HepG2 (cell line): ENCODE data around the gene ZNF777. TPM values are rescaled to one million over a fixed set of nuclear protein-coding genes. Genes with fewer than 3 reads are reported as not detected.

Experiments used
- CHCHD3 ChIP-seq: sonication (generic); formaldehyde crosslinking; IDR thresholded peaks from 2 replicates; pipeline ENCODE4 v1.8.0; 2022; ENCODE audit warnings: mild to moderate bottlenecking, missing genetic modification reagents, moderate library complexity
- GFI1 ChIP-seq: sonication (generic); formaldehyde crosslinking; IDR thresholded peaks from 2 replicates; pipeline ENCODE4 v1.5.0; 2020; ENCODE audit warnings: missing genetic modification reagents, mild to moderate bottlenecking, borderline replicate concordance
- HOXA5 ChIP-seq: sonication (generic); formaldehyde crosslinking; IDR thresholded peaks from 2 replicates; pipeline ENCODE4 v1.4.0; 2020; ENCODE audit warnings: missing genetic modification reagents
- IRX3 ChIP-seq: sonication (generic); formaldehyde crosslinking; IDR thresholded peaks from 2 replicates; pipeline ENCODE4 v1.8.1; 2023; ENCODE audit warnings: mild to moderate bottlenecking, low read depth, missing genetic modification reagents, borderline replicate concordance
- MEIS1 ChIP-seq: sonication (generic); formaldehyde crosslinking; IDR thresholded peaks from 2 replicates; pipeline ENCODE4 v1.9.0; 2021; ENCODE audit warnings: mild to moderate bottlenecking, missing genetic modification reagents, moderate library complexity, borderline replicate concordance
- NONO ChIP-seq, 2 experiments: fragments of 450-650 bp in 1 of 2; sonication (generic) in 1 of 2; formaldehyde crosslinking in 1 of 2; IDR thresholded peaks in 1 of 2; conservative IDR thresholded peaks in 1 of 2; 2 replicates each; pipeline versions ENCODE4 v1.6.1 to v1.8.0; 2017 to 2022; ENCODE audit warnings: mild to moderate bottlenecking in 1 of 2, missing genetic modification reagents in 1 of 2, moderate library complexity in 1 of 2
- ONECUT2 ChIP-seq: sonication (generic); formaldehyde crosslinking; IDR thresholded peaks from 2 replicates; pipeline ENCODE4 v1.4.0; 2020; ENCODE audit warnings: missing genetic modification reagents
- PITX1 ChIP-seq: sonication (generic); formaldehyde crosslinking; IDR thresholded peaks from 2 replicates; pipeline ENCODE4 v1.5.1; 2020; ENCODE audit warnings: mild to moderate bottlenecking, missing genetic modification reagents
- SOX6 ChIP-seq, 2 experiments: fragments of 450-650 bp in 1 of 2; sonication (generic) in 1 of 2; formaldehyde crosslinking in 1 of 2; IDR thresholded peaks; 2 replicates each; pipeline versions ENCODE4 v1.4.0 to v1.6.1; 2017 to 2020; ENCODE audit warnings: antibody characterized with exemption in 1 of 2, mild to moderate bottlenecking in 1 of 2, missing genetic modification reagents in 1 of 2
- TCF7 ChIP-seq: sonication (generic); IDR thresholded peaks from 2 replicates; pipeline ENCODE4 v1.6.1; 2016; ENCODE audit warnings: antibody characterized with exemption, low read depth
- TOE1 ChIP-seq: sonication (generic); formaldehyde crosslinking; IDR thresholded peaks from 2 replicates; pipeline ENCODE4 v1.4.0; 2020; ENCODE audit warnings: mild to moderate bottlenecking, missing genetic modification reagents
- TRIM24 ChIP-seq: sonication (generic); formaldehyde crosslinking; IDR thresholded peaks from 2 replicates; pipeline ENCODE4 v1.8.0; 2022; ENCODE audit warnings: mild to moderate bottlenecking, missing genetic modification reagents
- WIZ ChIP-seq: sonication (generic); formaldehyde crosslinking; IDR thresholded peaks from 2 replicates; pipeline ENCODE4 v1.5.1; 2020; ENCODE audit warnings: mild to moderate bottlenecking, missing genetic modification reagents
- polyA plus RNA-seq, 8 experiments: library from polyadenylated mRNA; depleted of rRNA in 3 of 8; stranded (reverse) in 7 of 8; unstranded in 1 of 8; fragments of >200 nt; fragmentation: Illumina TruSeq in 4 of 8; extraction: Trizol in 4 of 8; gene quantifications; 2 replicates each; pipeline versions ENCODE4 v1.2.1 to v1.2.3, GENCODE V29; 2011 to 2016; ENCODE audit warnings: low read depth in 4 of 8, missing spikeins in 1 of 8, mixed read lengths in 1 of 8; ENCODE audit not compliant: insufficient read depth in 1 of 8
- total RNA-seq, 5 experiments: library from RNA; depleted of rRNA; stranded (reverse); fragments of >200 nt; fragmentation: Illumina TruSeq; extraction: Trizol; gene quantifications; 2 replicates each; pipeline ENCODE4 v1.2.3, GENCODE V29; 2016; ENCODE audit warnings: low read depth in 1 of 5
- TF ChIP-seq, protein P1 (sequence below): sonication (generic); formaldehyde crosslinking; IDR thresholded peaks from 2 replicates; pipeline ENCODE4 v1.4.0; 2020; ENCODE audit warnings: mild to moderate bottlenecking, missing genetic modification reagents
- TF ChIP-seq, protein P2 (sequence below): sonication (generic); formaldehyde crosslinking; IDR thresholded peaks from 2 replicates; pipeline ENCODE4 v1.4.0; 2020; ENCODE audit warnings: mild to moderate bottlenecking, missing genetic modification reagents, borderline replicate concordance
- TF ChIP-seq, protein P3 (sequence below): sonication (generic); formaldehyde crosslinking; IDR thresholded peaks from 2 replicates; pipeline ENCODE4 v1.5.0; 2020; ENCODE audit warnings: missing genetic modification reagents, mild to moderate bottlenecking, borderline replicate concordance
- TF ChIP-seq, protein P4 (sequence below): sonication (generic); formaldehyde crosslinking; IDR thresholded peaks from 2 replicates; pipeline ENCODE4 v1.4.0; 2020; ENCODE audit warnings: missing genetic modification reagents
- TF ChIP-seq, protein P5 (sequence below): sonication (generic); formaldehyde crosslinking; IDR thresholded peaks from 2 replicates; pipeline ENCODE4 v1.4.0; 2020; ENCODE audit warnings: missing genetic modification reagents

The ZNF777 gene
- total and polyA plus RNA-seq, 2 of the 13 experiments (the other 11 are each of a cell fraction or from before 2014, with no cell fraction given): 3.8 to 6.0 TPM

DNA sequence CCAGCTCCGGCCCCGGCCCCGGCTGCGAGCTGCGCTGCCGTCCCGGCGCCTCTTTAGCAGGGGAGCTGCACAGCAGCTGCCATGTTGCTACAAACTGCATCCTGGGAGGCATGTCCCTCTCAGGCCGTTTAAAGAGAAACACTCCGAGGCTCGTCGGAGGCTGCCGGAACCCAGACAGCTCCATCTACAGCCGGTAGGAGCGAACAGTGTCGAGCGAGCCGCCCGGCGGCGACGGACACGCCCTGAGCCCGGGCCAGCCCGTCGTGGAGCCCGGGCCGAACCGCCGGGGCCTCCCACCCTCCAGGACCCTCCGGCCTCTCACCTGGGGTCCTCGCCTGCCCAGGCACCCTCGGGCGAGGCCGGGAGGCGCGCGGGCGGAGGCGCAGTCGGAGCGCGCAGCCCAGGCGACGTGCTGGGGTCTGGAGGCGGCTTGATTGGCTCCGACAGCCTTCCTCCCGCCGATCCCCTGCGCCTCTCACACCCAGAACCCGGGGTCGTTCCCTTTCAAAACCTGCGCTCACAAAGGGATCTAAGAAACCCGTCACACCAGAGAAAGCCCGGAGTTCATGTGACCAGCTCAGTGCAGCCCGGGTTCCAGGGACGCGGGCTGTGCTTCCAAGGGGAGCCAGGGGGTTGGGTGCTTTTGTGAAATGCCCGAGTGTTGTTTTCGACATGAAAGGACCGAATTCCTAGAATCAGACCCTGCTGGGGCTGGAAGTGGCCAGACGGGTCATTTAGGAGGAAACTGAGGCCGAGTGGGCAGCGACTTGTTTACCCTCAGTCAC, at the start of gene ZNF777 (continued):
- TF ChIP-seq, protein P1, sequence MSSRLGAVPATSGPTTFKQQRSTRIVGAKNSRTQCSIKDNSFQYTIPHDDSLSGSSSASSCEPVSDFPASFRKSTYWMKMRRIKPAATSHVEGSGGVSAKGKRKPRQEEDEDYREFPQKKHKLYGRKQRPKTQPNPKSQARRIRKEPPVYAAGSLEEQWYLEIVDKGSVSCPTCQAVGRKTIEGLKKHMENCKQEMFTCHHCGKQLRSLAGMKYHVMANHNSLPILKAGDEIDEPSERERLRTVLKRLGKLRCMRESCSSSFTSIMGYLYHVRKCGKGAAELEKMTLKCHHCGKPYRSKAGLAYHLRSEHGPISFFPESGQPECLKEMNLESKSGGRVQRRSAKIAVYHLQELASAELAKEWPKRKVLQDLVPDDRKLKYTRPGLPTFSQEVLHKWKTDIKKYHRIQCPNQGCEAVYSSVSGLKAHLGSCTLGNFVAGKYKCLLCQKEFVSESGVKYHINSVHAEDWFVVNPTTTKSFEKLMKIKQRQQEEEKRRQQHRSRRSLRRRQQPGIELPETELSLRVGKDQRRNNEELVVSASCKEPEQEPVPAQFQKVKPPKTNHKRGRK (CRISPR knock-in tag): no peak
- TF ChIP-seq NONO (IDR thresholded peaks at IDR 0.05) (no peak), NONO (CRISPR knock-in tag; conservative IDR thresholded peaks at IDR 0.05) (no peak; the same call in 1 of the 2 replicates), TCF7 (no peak), GFI1 (CRISPR knock-in tag) (no peak), TRIM24 (CRISPR knock-in tag) (no peak), HOXA5 (CRISPR knock-in tag) (no peak), TOE1 (CRISPR knock-in tag) (no peak), MEIS1 (CRISPR knock-in tag) (0 out of 2 replicates have a peak, but pooled peaks have one; percentile 41), CHCHD3 (CRISPR knock-in tag) (no peak), SOX6 (IDR thresholded peaks at IDR 0.05) (no peak), SOX6 (CRISPR knock-in tag; IDR thresholded peaks at IDR 0.05) (no peak), PITX1 (CRISPR knock-in tag) (no peak), ONECUT2 (CRISPR knock-in tag) (no peak), WIZ (CRISPR knock-in tag) (no peak), IRX3 (CRISPR knock-in tag) (no peak)
- TF ChIP-seq, protein P2, sequence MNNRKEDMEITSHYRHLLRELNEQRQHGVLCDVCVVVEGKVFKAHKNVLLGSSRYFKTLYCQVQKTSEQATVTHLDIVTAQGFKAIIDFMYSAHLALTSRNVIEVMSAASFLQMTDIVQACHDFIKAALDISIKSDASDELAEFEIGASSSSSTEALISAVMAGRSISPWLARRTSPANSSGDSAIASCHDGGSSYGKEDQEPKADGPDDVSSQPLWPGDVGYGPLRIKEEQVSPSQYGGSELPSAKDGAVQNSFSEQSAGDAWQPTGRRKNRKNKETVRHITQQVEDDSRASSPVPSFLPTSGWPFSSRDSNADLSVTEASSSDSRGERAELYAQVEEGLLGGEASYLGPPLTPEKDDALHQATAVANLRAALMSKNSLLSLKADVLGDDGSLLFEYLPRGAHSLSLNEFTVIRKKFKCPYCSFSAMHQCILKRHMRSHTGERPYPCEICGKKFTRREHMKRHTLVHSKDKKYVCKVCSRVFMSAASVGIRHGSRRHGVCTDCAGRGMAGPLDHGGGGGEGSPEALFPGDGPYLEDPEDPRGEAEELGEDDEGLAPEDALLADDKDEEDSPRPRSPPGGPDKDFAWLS (CRISPR knock-in tag): no peak
- TF ChIP-seq, protein P3, sequence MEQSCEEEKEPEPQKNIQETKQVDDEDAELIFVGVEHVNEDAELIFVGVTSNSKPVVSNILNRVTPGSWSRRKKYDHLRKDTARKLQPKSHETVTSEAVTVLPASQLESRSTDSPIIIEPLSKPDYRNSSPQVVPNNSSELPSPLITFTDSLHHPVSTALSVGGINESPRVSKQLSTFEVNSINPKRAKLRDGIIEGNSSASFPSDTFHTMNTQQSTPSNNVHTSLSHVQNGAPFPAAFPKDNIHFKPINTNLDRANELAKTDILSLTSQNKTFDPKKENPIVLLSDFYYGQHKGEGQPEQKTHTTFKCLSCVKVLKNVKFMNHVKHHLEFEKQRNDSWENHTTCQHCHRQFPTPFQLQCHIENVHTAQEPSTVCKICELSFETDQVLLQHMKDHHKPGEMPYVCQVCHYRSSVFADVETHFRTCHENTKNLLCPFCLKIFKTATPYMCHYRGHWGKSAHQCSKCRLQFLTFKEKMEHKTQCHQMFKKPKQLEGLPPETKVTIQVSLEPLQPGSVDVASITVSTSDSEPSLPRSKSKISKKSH (CRISPR knock-in tag): peak; percentile 66; the same call in 1 of the 2 replicates
- TF ChIP-seq, protein P4, sequence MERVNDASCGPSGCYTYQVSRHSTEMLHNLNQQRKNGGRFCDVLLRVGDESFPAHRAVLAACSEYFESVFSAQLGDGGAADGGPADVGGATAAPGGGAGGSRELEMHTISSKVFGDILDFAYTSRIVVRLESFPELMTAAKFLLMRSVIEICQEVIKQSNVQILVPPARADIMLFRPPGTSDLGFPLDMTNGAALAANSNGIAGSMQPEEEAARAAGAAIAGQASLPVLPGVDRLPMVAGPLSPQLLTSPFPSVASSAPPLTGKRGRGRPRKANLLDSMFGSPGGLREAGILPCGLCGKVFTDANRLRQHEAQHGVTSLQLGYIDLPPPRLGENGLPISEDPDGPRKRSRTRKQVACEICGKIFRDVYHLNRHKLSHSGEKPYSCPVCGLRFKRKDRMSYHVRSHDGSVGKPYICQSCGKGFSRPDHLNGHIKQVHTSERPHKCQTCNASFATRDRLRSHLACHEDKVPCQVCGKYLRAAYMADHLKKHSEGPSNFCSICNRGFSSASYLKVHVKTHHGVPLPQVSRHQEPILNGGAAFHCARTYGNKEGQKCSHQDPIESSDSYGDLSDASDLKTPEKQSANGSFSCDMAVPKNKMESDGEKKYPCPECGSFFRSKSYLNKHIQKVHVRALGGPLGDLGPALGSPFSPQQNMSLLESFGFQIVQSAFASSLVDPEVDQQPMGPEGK: no peak
- TF ChIP-seq, protein P5, sequence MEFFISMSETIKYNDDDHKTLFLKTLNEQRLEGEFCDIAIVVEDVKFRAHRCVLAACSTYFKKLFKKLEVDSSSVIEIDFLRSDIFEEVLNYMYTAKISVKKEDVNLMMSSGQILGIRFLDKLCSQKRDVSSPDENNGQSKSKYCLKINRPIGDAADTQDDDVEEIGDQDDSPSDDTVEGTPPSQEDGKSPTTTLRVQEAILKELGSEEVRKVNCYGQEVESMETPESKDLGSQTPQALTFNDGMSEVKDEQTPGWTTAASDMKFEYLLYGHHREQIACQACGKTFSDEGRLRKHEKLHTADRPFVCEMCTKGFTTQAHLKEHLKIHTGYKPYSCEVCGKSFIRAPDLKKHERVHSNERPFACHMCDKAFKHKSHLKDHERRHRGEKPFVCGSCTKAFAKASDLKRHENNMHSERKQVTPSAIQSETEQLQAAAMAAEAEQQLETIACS (CRISPR knock-in tag): peak; percentile 71
